ENCODE data around the gene C12orf42. TPM values are rescaled to one million over a fixed set of nuclear protein-coding genes. Genes with fewer than 3 reads are reported as not detected.

The C12orf42 gene
- total RNA-seq, 1 experiment from 2014 or later = not detected

GRCh38 chr12:103353913-103354312, 141.9 kb downstream of the C12orf42 start:
- Mint-ChIP-seq H3K4me3 (no peak overlapping the region), H3K4me1 (peaks cover 0 to 5% of the 10 kb centered on the region in 2 experiments; a peak in 1 of 4 replicates), H3K36me3 (ENCODE audit: insufficient read depth in 1 of 3, low read depth in 3 of 3) (no peaks in the 10 kb centered on the region), H3K9me3 (no peaks in the 10 kb centered on the region), H3K27me3 (ENCODE audit: low read depth) (no peaks in the 10 kb centered on the region), H3K27ac (no peak overlapping the region)
- Histone ChIP-seq H3K23ac (ENCODE audit: insufficient read length, low read depth, low read length) (no peak overlapping the region), H3T11ph (ENCODE audit: low read length) (no peak overlapping the region), H3K18ac (ENCODE audit: insufficient read length, low read depth, low read length) (no peak overlapping the region), H2BK12ac (ENCODE audit: insufficient read length, low read depth, low read length) (no peak overlapping the region), H4K91ac (ENCODE audit: insufficient read length, low read depth, low read length) (no peak overlapping the region), H3K9me3 (ENCODE audit: control insufficient read depth, low read depth, low read length) (no peaks in the 10 kb centered on the region), H4K8ac (replicated peaks; ENCODE audit: insufficient read length, low read depth, low read length) (no peak overlapping the region), H3K23me2 (ENCODE audit: insufficient read length, low read depth, low read length, poor library complexity, severe bottlenecking) (no peaks in the 10 kb centered on the region), H3K79me2 (ENCODE audit: insufficient read depth, low read length) (no peaks in the 10 kb centered on the region), H2AFZ (ENCODE audit: low read length) (no peak overlapping the region), H3K27me3 (ENCODE audit: insufficient read depth, low read length) (no peaks in the 10 kb centered on the region), H2BK15ac (ENCODE audit: low read depth, low read length) (no peak overlapping the region), H4K20me1 (ENCODE audit: control insufficient read depth, insufficient read depth, insufficient read length) (no peaks in the 10 kb centered on the region), H2BK120ac (ENCODE audit: low read depth, low read length, poor library complexity, severe bottlenecking) (no peak overlapping the region), H3K4me1 (ENCODE audit: insufficient read depth, low read length) (no peaks in the 10 kb centered on the region), H3K4me2 (ENCODE audit: insufficient read depth, insufficient read length, low read length) (no peak overlapping the region), H3K79me1 (ENCODE audit: insufficient read depth, low read depth, low read length, poor library complexity, severe bottlenecking) (no peaks in the 10 kb centered on the region), H3K27ac (ENCODE audit: insufficient read length, low read depth, low read length) (no peak overlapping the region), H2BK5ac (ENCODE audit: insufficient read length, low read length) (no peak overlapping the region), H2AK5ac (ENCODE audit: insufficient read length, low read length) (no peak overlapping the region), H3K56ac (ENCODE audit: insufficient read length, low read depth, low read length) (no peak overlapping the region), H2BK20ac (ENCODE audit: low read depth, low read length, poor library complexity, severe bottlenecking) (no peak overlapping the region), H3K4ac (ENCODE audit: low read depth, low read length) (no peak overlapping the region), H4K5ac (ENCODE audit: insufficient read length, low read depth, low read length) (no peak overlapping the region), H3K9ac (ENCODE audit: extremely low read depth, insufficient read length, low read length) (no peak overlapping the region), H3K14ac (ENCODE audit: insufficient read depth, low read length) (no peak overlapping the region)
- no peak for TF ChIP-seq CTCF (conservative IDR thresholded peaks at IDR 0.05)
- no peak for DNase-seq
- no CpG with 5 or more reads among the region's 4 CpGs for WGBS (ENCODE audit: extremely low coverage, insufficient read length, low lambda C conversion rate)
